Calu3 (cell line): ENCODE results near the gene OR52E5. TPM values are rescaled to one million over a fixed set of nuclear protein-coding genes. Genes with fewer than 3 reads are reported as not detected.

ENCODE experiments used
- BruUV-seq: library from RNA; stranded (reverse); fragments of 400-500 nt; replicated peaks from 2 replicates; lab custom pipeline; 2021; lab: Mats Ljungman, UMichigan
- CTCF ChIA-PET: fragments of 300-600 bp; sonication (Branson Sonifier 250); formaldehyde crosslinking; loops from one replicate; lab custom pipeline; 2022; ENCODE audit warnings: antibody characterized with exemption; lab: Charles Lee
- DNase-seq: peaks from one replicate; pipeline ENCODE4 v3.0.0; 2022
- H3K27ac Mint-ChIP-seq: one replicate; pipeline ENCODE4 v1.8.0; 2022; ENCODE audit warnings: mixed read lengths; ENCODE audit not compliant: unreplicated experiment
- H3K27me3 Mint-ChIP-seq: one replicate; pipeline ENCODE4 v1.8.0; 2022; ENCODE audit warnings: mixed read lengths; ENCODE audit not compliant: unreplicated experiment
- H3K36me3 Mint-ChIP-seq: one replicate; pipeline ENCODE4 v1.8.0; 2022; ENCODE audit warnings: mild to moderate bottlenecking, moderate library complexity, mixed read lengths; ENCODE audit not compliant: insufficient read depth, unreplicated experiment
- H3K4me1 Mint-ChIP-seq: one replicate; pipeline ENCODE4 v1.8.0; 2022; ENCODE audit warnings: mild to moderate bottlenecking, low read depth, mixed read lengths; ENCODE audit not compliant: unreplicated experiment
- H3K4me3 Mint-ChIP-seq: one replicate; pipeline ENCODE4 v1.8.0; 2022; ENCODE audit warnings: mild to moderate bottlenecking, low read depth, moderate library complexity, mixed read lengths; ENCODE audit not compliant: unreplicated experiment
- H3K9me3 Mint-ChIP-seq: one replicate; pipeline ENCODE4 v1.8.0; 2022; ENCODE audit warnings: low read depth, mixed read lengths; ENCODE audit not compliant: unreplicated experiment
- CTCF ChIP-seq: fragments of 200-600 bp; IDR thresholded peaks from one replicate; pipeline ENCODE4 v1.8.0; 2022; ENCODE audit warnings: antibody characterized with exemption; ENCODE audit not compliant: unreplicated experiment
- intact Hi-C: fragments of 100-400 bp; cut with micrococcal nuclease; formaldehyde crosslinking; loops from one replicate; pipeline ENCODE4 v1.10.0; 2022; ENCODE audit not compliant: unreplicated experiment
- total RNA-seq: library from RNA; stranded (reverse); gene quantifications from 2 replicates; pipeline ENCODE4 v1.2.3, GENCODE V29; 2022

The OR52E5 gene
- total RNA-seq, 1 experiment from 2014 or later: not detected

GRCh38 chr11:5937868-5938602, 45.0 kb downstream of the OR52E5 start:
- no peaks in the 10 kb centered on the region for H3K27me3 Mint-ChIP-seq
- BruUV-seq: no TSS peak
- TF ChIP-seq CTCF: no peak
- intact Hi-C loops: no loop called here
- CTCF ChIA-PET: no interaction called here
- no peak for DNase-seq
- H3K9me3 Mint-ChIP-seq: peaks cover 13% of the 10 kb centered on the region
- no peak overlapping the region for H3K27ac Mint-ChIP-seq
- H3K4me3 Mint-ChIP-seq: no peak overlapping the region
- no peaks in the 10 kb centered on the region for H3K36me3 Mint-ChIP-seq
- no peaks in the 10 kb centered on the region for H3K4me1 Mint-ChIP-seq

GRCh38 chr11:5938603-5938965, 45.6 kb downstream of the OR52E5 start:
- BruUV-seq: no TSS peak
- H3K4me1 Mint-ChIP-seq: no peaks in the 10 kb centered on the region
- H3K9me3 Mint-ChIP-seq: peaks cover 9% of the 10 kb centered on the region
- intact Hi-C loops: no loop called here
- H3K4me3 Mint-ChIP-seq: no peak overlapping the region
- no peak for TF ChIP-seq CTCF
- no peak for DNase-seq
- CTCF ChIA-PET: no interaction called here
- no peak overlapping the region for H3K27ac Mint-ChIP-seq
- no peaks in the 10 kb centered on the region for H3K27me3 Mint-ChIP-seq
- H3K36me3 Mint-ChIP-seq: no peaks in the 10 kb centered on the region

- no peak for TF ChIP-seq CTCF
- H3K9me3 Mint-ChIP-seq: peaks cover 9% of the 10 kb centered on the region
- H3K4me3 Mint-ChIP-seq: no peak overlapping the region
- CTCF ChIA-PET: no interaction called here
- H3K27me3 Mint-ChIP-seq: no peaks in the 10 kb centered on the region
- no peak for DNase-seq
- H3K27ac Mint-ChIP-seq: no peak overlapping the region
- H3K36me3 Mint-ChIP-seq: no peaks in the 10 kb centered on the region
- BruUV-seq: no TSS peak
- H3K4me1 Mint-ChIP-seq: no peaks in the 10 kb centered on the region
- intact Hi-C loops: no loop called here
Measured at GRCh38 chr11:5940748-5941147, 47.7 kb downstream of the OR52E5 start.

- H3K36me3 Mint-ChIP-seq: no peaks in the 10 kb centered on the region
- TF ChIP-seq CTCF: no peak
- intact Hi-C loops: no loop called here
- H3K9me3 Mint-ChIP-seq: peaks cover 7% of the 10 kb centered on the region
- BruUV-seq: no TSS peak
- no peak within 1 kb of the TSS for H3K27ac Mint-ChIP-seq
- DNase-seq: no peak
- no peak within 1 kb of the TSS for H3K4me3 Mint-ChIP-seq
- H3K27me3 Mint-ChIP-seq: no peaks in the 10 kb centered on the region
- CTCF ChIA-PET: no interaction called here
- no peaks in the 10 kb centered on the region for H3K4me1 Mint-ChIP-seq
Measured at GRCh38 chr11:5941951-5942350, 48.9 kb downstream of the OR52E5 start, which contains the start of gene OR56A3. TSS of gene OR56A3 (plus strand) at chr11:5942251. CDS start at chr11:5947347, 5,096 bp downstream.

Other genes starting within 250 kb of the OR52E5 start
- 36.8 and 44.1 TPM in 2 replicates for gene TRIM5, start 208.1 kb upstream of the OR52E5 start, total RNA-seq
- 11.5 and 37.8 TPM in 2 replicates for gene TRIM22, start 203.4 kb upstream of the OR52E5 start, total RNA-seq
- gene OR56B1, start 156.8 kb upstream of the OR52E5 start, total RNA-seq: not detected in 2 replicates
- not detected in 2 replicates for gene OR52N4, start 139.0 kb upstream of the OR52E5 start, total RNA-seq
- gene OR52N5, start 109.9 kb upstream of the OR52E5 start, total RNA-seq: not detected in 2 replicates
- not detected in 2 replicates for gene OR52N1, start 101.9 kb upstream of the OR52E5 start, total RNA-seq
- not detected in 2 replicates for gene OR52N2, start 84.3 kb upstream of the OR52E5 start, total RNA-seq
- not detected in 2 replicates for gene OR52E6, start 51.3 kb upstream of the OR52E5 start, total RNA-seq
- gene OR52E8, start 35.5 kb upstream of the OR52E5 start, total RNA-seq: not detected in 2 replicates
- not detected in 2 replicates for gene OR52E4, start 12.6 kb upstream of the OR52E5 start, total RNA-seq
- gene OR56A3, start 49.0 kb downstream of the OR52E5 start, total RNA-seq: not detected in 2 replicates
- not detected in 2 replicates for gene OR56A5, start 75.3 kb downstream of the OR52E5 start, total RNA-seq
- not detected in 2 replicates for gene OR52L1, start 93.8 kb downstream of the OR52E5 start, total RNA-seq
- 0.26 TPM in 1 of 2 replicates, not detected in the other for gene OR56A4, start 113.7 kb downstream of the OR52E5 start, total RNA-seq
- gene OR56A1, start 137.6 kb downstream of the OR52E5 start, total RNA-seq: not detected in 2 replicates
- not detected in 2 replicates for gene OR56B4, start 214.5 kb downstream of the OR52E5 start, total RNA-seq